Measurements from ENCODE around the gene MAP3K5.
"Not testable (repeated sequence)": the region's sequence is repeated elsewhere in the genome, so short reads cannot be mapped to it uniquely, and the experiment has no call there.

MAP3K5 gene

DNA sequence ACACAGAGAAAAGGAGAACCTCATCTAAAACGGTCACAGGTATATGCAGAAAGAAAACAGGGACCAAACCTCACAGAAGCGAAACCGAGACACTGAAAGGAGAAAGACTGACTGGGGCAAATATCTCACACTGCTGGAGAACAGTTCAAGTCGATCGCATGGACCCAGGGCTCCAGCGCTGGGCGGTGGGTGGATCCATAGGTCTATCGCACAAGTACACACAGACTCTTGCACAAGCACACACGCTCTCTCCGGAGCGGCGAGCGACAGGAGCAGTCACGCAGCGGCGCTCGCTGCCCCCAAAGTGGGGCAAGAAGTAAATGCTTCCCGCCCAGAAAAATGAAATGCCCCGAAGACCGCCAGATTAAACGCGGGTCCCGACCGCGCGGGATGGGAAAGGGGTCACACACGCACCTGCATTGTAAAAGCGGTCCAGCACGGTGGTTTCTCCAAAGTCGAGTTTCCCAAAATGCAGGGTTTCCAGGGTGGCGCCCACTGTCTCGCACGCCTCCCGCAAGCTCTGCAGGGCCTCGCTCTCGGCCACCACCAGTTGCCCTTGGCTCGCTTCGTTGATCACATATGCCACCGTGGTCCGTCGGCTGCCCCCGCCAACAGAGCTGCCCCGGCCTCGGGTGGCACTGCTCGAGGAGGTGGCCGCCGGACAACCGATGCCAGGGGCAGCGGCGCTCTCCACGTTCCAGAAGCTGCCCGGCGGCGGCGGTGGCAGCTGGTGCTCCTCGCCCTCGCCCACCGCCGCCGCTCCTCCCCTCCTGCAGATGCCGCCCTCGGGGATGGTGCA is 782 bp downstream of the MAP3K5 start:
- DNase-seq (ENCODE audit: low read depth) = peak; percentile 37

GRCh38 chr6:136790411-136791295 is 1.6 kb downstream of the MAP3K5 start:
- no peak for DNase-seq (ENCODE audit: low read depth)

- not testable (repeated sequence) for DNase-seq (ENCODE audit: low read depth)
Measured at GRCh38 chr6:136789440-136789839, 2.8 kb downstream of the MAP3K5 start.

DNA sequence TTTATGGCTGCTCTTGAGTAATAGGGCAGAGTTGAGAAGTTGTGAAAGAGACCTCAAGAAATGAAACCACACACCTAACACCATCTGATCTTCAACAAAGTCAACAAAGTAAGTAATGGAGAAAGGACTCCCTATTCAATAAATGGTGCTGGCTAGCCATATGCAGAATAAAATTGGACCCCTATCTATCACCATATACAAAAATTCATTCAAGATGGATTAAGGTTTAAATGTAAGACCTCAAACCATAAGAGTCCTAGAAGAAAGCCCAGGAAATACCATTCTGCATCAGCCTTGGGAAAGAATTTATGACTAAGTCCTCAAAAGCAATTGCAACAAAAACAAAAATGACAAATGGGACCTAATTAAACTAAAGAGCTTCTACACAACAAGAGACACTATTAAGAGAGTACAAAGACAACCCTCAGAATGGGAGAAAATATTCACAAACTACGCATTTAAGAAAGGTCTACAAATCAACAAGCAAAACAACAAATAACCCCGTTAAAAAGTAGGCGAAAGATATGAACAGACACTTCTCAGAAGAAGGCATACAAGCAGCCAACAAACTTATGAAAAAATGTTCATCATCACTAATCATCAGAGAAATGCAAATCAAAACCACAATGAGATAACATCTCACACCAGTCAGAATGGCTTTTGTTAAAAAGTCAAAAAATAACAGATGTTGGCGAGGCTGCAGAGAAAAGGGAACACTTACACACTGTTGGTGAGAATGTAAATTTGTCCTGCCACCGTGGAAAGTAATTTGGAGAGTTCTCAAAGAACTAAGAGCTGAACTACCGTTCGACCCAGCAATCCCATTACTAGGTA is 4.0 kb downstream of the MAP3K5 start:
- no peak for DNase-seq (ENCODE audit: low read depth)

DNA sequence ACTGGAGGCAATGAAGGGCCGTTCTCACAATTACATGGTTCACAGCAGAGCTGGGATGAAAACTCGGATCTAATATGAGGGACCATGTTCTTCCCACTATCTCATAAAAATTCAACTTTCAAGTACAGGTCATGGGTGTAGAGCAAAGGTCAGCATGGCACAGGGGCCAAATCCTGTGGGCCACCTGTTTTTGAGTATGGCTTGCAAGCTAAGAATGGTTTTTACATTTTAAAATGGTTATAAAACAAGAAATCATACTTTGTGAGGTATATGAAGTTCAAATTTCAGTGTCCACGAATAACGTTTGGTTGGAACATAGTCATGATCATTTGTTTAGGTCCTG is 4.6 kb downstream of the MAP3K5 start:
- no peak for DNase-seq (ENCODE audit: low read depth)

GRCh38 chr6:136786658-136787057 is 5.6 kb downstream of the MAP3K5 start:
- DNase-seq (ENCODE audit: low read depth) = no peak

- no peak for DNase-seq (ENCODE audit: low read depth)
Measured at GRCh38 chr6:136784910-136785746, 7.1 kb downstream of the MAP3K5 start.

DNA sequence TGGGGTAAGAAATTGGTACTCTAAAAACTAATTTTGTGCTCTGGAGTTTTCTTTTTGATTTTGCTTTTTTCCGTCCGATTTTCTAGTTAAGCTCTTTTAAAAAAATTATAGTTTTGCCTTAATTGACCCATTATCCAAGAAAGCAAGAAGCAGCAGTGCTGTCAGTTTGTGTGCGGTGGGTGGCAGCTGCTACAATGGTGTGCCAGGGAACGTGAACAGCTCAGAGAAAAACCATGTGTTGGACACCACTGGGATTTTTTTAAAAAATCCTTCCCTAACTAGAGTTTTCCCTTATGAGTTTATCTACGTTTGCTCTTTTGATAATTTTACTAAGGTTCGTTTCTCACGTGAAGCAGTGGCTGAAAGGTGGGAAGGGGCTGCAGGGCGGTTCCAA is 8.0 kb downstream of the MAP3K5 start:
- no peak for DNase-seq (ENCODE audit: low read depth)

DNA sequence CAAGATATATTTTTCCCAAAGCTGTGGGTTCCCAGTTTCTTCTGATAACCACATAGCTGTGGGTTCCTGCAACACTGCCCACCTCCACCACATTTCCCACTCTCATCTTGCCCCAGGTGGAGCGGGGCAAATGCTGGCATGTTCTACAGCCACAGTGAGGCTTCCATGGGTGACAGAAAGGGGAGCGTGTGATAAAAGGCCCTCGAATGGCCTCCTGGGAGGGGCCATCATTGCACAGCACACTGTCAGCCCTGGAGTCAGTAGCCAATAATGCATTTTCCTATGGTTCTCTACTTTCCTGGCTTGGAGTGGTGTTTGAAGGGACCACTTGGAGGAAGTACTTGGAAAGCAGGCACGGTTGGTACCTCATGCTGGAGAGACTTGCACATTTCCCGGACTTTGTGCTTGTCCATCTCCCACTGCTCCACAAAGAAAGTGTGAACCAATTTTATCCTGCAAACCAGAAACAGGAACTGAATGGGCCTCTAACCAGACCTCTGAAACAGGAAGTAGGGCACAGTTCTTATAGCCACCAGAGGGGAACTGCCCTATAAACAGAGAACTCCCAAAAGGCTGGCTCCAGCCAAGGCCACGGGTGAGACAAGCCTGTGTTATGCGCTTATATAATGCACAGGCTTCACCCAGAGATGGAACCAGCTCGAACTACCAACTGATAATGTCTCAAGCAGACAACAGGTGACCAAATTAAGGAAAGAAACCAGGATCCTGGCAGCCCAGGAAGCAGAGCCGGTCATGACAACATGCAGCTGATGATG is 8.6 kb downstream of the MAP3K5 start:
- no peak for DNase-seq (ENCODE audit: low read depth)

DNA sequence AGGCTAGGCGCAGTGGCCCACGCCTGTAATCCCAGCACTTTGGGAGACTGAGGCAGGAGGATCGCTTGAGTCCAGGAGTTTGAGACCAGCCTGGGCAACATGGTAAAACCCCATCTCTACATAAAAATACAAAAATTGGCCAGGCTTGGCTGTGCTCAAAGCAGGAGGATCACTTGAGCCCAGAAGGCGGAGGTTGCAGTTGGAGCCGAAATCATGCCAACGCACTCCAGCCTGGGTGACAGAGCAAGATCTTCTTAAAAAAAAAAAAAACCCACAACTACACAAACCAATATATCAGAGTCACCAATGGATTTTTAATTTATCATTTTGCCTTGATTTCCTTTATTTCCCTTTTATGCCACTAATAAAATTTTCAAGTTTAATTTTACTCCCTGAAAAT is 9.3 kb downstream of the MAP3K5 start:
- DNase-seq (ENCODE audit: low read depth) = no peak

- DNase-seq (ENCODE audit: low read depth) = no peak
Measured at GRCh38 chr6:136782021-136782770, 10.1 kb downstream of the MAP3K5 start.

- DNase-seq (ENCODE audit: low read depth) = no peak
Measured at GRCh38 chr6:136780972-136781371, 11.3 kb downstream of the MAP3K5 start.

- no peak for DNase-seq (ENCODE audit: low read depth)
Measured at GRCh38 chr6:136779682-136780081, 12.6 kb downstream of the MAP3K5 start.

DNA sequence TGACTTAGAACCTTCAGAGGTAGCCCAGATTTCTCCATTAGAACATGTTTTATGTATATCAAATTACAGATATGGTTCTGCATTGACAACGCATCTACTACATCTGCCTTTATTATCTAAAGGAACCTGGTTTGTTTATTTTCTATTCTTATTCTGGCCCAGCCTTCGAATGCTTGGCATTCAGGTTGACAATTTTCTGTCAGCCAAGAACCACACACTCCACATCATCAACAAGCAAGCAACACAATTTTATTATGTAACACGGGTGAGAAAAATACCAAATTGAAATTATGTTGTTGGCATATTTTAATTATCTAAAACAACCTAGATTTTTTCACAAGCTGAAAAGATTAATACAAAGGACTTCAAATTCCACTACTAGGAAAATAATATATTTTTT is 14.6 kb downstream of the MAP3K5 start:
- no peak for DNase-seq (ENCODE audit: low read depth)

DNA sequence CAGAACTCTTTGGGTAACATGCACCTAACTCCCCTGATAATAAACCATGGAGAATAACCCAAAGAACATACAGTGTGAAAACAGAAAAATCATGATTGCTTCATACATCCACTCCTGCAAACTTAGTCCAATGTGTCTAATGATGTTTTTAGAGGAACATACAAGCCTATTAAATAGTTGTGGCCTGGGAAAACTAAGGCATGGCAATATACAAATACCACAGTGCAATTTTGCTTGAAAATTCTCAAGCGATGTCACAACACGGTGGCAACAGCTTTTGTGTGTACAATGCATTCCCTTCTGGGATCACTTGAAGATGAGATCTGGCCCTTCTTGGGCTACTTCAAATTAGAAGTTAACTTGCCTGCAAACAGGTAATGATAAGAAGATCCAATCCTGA is 16.7 kb downstream of the MAP3K5 start:
- no peak for DNase-seq (ENCODE audit: low read depth)

GRCh38 chr6:136775081-136775480 is 17.2 kb downstream of the MAP3K5 start:
- no peak for DNase-seq (ENCODE audit: low read depth)

- DNase-seq (ENCODE audit: low read depth) = no peak
Measured at GRCh38 chr6:136774228-136775041, 17.8 kb downstream of the MAP3K5 start.

DNA sequence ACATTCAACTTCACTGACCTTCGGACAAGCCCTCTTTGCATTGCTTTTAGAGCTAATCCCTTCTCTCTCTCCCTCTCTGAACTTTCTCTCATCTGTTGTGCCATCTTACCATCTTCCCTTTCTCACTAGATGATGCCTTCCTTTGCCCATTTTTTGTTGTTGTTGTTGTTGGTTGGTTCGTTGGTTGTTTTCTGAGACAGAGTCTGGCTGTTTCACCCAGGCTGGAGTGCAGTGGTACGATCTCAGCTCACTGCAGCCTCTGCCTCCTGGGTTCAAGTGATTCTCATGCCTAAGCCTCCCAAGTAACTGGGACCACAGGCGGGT is 18.8 kb downstream of the MAP3K5 start:
- no peak for DNase-seq (ENCODE audit: low read depth)

Data from activated T-cell treated with anti-CD3 and anti-CD28 coated beads for 1 hour (primary cell).